C1 segment of cervical spinal cord (tissue), 14 donors: ENCODE data around the gene SETDB1.

Source experiments
- DNase-seq, 14 donors: peaks; one replicate each; lab custom pipeline; 2025; lab: John Stamatoyannopoulos, UW

SETDB1 gene

GRCh38 chr1:151002051-151002450, 75.9 kb downstream of the SETDB1 start:
- DNase-seq: no peak

GRCh38 chr1:151002611-151003010, 76.4 kb downstream of the SETDB1 start:
- DNase-seq: no peak

GRCh38 chr1:151003180-151003579, 77.0 kb downstream of the SETDB1 start:
- no peak for DNase-seq

GRCh38 chr1:151005729-151006319, 79.7 kb downstream of the SETDB1 start:
- DNase-seq: peak in 4 of 14 donors; percentile 40 to 62 (median 54)

- peak in 13 of 14 donors; percentile 17 to 88 (median 72) for DNase-seq
Observed at GRCh38 chr1:151006327-151007052, 80.3 kb downstream of the SETDB1 start, which contains the start of gene MINDY1. Gene MINDY1 (minus strand): TSS chr1:151006902. CDS start chr1:151002617, 4,285 bp downstream.

- DNase-seq: no peak
Observed at GRCh38 chr1:151007853-151008243, 81.7 kb downstream of the SETDB1 start.

- peak; percentile 42 to 94 (median 87) for DNase-seq
Observed at GRCh38 chr1:151008244-151009205, 82.4 kb downstream of the SETDB1 start, which contains the start of gene PRUNE1. Gene PRUNE1 (plus strand): TSS chr1:151008449. CDS start chr1:151008633, 184 bp downstream.

- no peak for DNase-seq
Observed at GRCh38 chr1:151009206-151009587, 83.0 kb downstream of the SETDB1 start.

- no peak for DNase-seq
Observed at GRCh38 chr1:151009674-151010345, 83.6 kb downstream of the SETDB1 start.

- no peak for DNase-seq
Observed at GRCh38 chr1:151010346-151010726, 84.2 kb downstream of the SETDB1 start.

- DNase-seq: no peak
Observed at GRCh38 chr1:151011154-151011850, 85.1 kb downstream of the SETDB1 start.

- peak in 1 of 14 donors; percentile 8 for DNase-seq
Observed at GRCh38 chr1:151012684-151013471, 86.7 kb downstream of the SETDB1 start.

GRCh38 chr1:151013518-151013917, 87.4 kb downstream of the SETDB1 start:
- no peak for DNase-seq
